GM12874 (cell line): Measurements from ENCODE around the gene CALCOCO1.

Experiments
- CTCF ChIP-seq: IDR thresholded peaks from 2 replicates; pipeline ENCODE4 v1.5.1; 2011; ENCODE audit warnings: low read depth, mild to moderate bottlenecking, control low read depth, low read length, moderate library complexity; ENCODE audit not compliant: insufficient read depth

The CALCOCO1 gene

GRCh38 chr12:53677800-53678148, 49.5 kb downstream of the CALCOCO1 start:
- no peak for TF ChIP-seq CTCF

- TF ChIP-seq CTCF, result no peak
These were observed 50.0 kb downstream of the CALCOCO1 start for GRCh38 chr12:53677016-53677799.

- TF ChIP-seq CTCF, result no peak
These were observed 50.6 kb downstream of the CALCOCO1 start for GRCh38 chr12:53676656-53677015.

GRCh38 chr12:53675701-53676607, 51.3 kb downstream of the CALCOCO1 start, which contains the start of gene ATP5MC2:
Gene ATP5MC2 (minus strand): TSS chr12:53676083. CDS start chr12:53672614, 3,469 bp downstream.
- peak; percentile 99 for TF ChIP-seq CTCF

GRCh38 chr12:53674977-53675700, 52.1 kb downstream of the CALCOCO1 start:
- TF ChIP-seq CTCF, result no peak

- no peak for TF ChIP-seq CTCF
These were observed 56.3 kb downstream of the CALCOCO1 start for GRCh38 chr12:53670971-53671370.

GRCh38 chr12:53670308-53670707, 56.9 kb downstream of the CALCOCO1 start:
- no peak for TF ChIP-seq CTCF
